ENCODE data around the gene IRF1.

The IRF1 gene

DNA sequence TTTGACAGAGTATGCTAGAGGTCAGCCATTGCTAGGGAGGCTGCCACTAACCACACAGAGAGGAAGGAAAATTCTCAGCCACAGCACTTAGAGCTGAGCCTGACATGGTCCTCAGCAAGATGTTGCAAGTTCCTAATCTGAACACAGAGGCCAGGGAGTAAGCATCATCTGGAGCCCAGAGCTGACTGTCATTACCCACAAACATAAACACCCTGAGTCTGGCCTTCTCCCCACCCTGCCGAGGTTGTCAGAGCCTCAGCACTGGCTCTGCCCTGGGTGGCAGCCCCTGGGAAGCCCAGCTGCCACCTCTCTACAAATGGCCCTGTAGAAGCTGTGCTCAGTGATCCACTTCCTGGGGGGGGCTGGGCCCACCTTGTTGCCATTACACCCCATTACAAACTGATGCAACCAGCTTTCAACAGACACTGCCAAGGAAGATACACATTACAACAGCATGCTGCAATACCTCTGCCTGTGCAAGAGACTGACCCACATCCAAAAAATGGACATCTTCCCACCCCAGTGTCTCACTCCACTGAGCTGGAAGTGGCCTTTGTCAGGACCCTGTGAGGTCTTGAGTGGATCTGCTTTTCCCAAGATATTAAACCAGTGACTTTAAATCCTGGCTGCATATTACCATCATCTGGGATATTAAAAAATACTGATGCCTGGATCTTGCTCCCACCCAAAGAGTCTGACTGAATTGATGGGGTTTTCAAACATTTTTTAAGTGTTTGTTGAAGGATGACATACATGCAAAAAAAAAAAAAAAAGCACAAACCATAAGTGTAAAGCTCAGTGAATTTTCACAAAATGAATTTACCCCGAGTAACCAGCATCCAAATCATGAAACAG is 33.0 kb downstream of the IRF1 start:
- in situ Hi-C loops (cut with HindIII; ENCODE audit: low sequenced_read_pairs), result no loop called here
- DNase-seq (ENCODE audit: low read depth), result no peak
- no peak overlapping the region for H3K4me3 ChIP-seq (ENCODE audit: low read depth, low read length)
- TF ChIP-seq, protein P1, sequence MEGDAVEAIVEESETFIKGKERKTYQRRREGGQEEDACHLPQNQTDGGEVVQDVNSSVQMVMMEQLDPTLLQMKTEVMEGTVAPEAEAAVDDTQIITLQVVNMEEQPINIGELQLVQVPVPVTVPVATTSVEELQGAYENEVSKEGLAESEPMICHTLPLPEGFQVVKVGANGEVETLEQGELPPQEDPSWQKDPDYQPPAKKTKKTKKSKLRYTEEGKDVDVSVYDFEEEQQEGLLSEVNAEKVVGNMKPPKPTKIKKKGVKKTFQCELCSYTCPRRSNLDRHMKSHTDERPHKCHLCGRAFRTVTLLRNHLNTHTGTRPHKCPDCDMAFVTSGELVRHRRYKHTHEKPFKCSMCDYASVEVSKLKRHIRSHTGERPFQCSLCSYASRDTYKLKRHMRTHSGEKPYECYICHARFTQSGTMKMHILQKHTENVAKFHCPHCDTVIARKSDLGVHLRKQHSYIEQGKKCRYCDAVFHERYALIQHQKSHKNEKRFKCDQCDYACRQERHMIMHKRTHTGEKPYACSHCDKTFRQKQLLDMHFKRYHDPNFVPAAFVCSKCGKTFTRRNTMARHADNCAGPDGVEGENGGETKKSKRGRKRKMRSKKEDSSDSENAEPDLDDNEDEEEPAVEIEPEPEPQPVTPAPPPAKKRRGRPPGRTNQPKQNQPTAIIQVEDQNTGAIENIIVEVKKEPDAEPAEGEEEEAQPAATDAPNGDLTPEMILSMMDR (IDR thresholded peaks at IDR 0.05; ENCODE audit: low read depth, low read length, missing control alignments), result no peak

DNA sequence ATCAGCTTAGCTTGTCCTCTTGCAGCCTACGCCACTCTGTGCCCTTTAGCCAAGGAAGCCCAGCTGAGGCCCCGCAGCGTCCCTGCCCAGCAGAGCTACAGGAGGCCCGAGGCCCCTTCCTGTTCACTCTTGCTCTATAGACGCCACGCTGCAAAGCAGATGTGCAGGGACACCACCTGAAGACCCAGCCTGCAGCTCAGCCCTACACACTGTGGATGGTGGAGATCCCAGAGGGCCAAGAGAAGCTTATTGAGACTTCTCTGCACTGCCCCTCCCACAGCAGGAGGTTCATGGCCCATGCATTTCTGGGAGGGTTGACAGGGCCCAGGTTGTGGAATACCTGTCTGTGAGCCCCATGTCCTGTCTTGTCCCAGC is 33.6 kb downstream of the IRF1 start:
- no peak overlapping the region for H3K4me3 ChIP-seq (ENCODE audit: low read depth, low read length)
- in situ Hi-C loops (cut with HindIII; ENCODE audit: low sequenced_read_pairs), result no loop called here
- TF ChIP-seq, protein P1 (IDR thresholded peaks at IDR 0.05; ENCODE audit: low read depth, low read length, missing control alignments), result no peak
- DNase-seq (ENCODE audit: low read depth), result no peak

DNA sequence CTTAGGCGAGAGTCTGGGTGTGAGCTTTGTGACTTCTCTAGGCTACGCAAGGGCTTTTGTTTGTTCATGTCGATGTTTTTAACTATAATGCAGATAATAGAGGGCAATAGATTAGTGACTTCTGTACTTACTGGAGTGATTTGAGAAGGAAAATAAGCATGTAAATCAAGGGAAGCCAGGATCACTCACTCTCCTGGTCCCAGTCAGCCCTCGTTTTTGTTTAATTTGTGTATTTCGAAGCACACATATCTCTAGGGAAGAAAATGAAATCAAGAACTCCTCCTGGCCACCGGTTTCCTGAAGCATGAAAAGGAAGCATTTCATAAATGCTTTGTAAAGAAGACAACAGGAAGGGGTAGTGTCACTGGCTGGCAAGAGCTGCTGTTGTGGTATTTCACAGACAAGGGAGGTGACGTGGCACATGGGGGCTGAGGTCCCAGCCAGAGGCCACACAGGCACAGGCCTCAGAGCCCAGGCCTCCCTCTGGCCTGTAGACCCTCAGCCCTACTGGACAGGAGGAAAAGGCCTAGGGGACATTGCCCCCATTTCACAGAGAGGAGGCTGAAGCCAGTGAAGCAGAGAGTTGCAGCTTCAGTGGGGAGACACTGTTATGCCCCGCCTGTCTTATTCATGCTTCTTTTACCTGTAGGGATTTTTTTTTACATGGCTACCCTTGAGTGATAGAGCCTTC is 34.1 kb downstream of the IRF1 start:
- no peak for DNase-seq (ENCODE audit: low read depth)
- TF ChIP-seq, protein P1 (IDR thresholded peaks at IDR 0.05; ENCODE audit: low read depth, low read length, missing control alignments), result no peak
- H3K4me3 ChIP-seq (ENCODE audit: low read depth, low read length), result no peak overlapping the region
- in situ Hi-C loops (cut with HindIII; ENCODE audit: low sequenced_read_pairs), result no loop called here

DNA sequence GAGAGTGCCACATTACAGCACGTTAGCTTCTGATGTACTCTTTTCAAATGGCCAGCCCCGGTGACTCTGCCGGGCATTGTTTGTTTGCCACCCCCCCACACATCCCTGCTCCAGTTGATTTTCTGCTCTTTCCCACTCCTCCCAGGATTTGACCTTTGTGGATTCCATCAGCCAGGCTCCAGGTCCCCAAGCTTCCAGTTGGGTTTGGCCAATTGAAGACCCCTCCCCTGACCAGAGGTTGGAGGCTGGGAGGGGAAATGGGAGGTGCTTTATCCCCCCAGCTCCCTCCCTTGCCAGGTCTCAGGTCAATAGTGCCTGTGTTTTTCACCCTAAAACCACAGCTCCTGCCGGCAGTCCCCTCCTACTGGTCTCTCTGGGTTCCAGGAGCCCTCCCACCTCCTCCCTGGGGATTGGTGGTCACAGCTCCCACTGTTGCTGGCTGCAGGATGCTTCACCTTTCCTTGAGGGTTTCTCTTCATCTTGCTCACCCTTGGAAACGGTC is 34.9 kb downstream of the IRF1 start:
- in situ Hi-C loops (cut with HindIII; ENCODE audit: low sequenced_read_pairs), result no loop called here
- no peak for DNase-seq (ENCODE audit: low read depth)
- H3K4me3 ChIP-seq (ENCODE audit: low read depth, low read length), result no peak overlapping the region
- TF ChIP-seq, protein P1 (IDR thresholded peaks at IDR 0.05; ENCODE audit: low read depth, low read length, missing control alignments), result no peak

DNA sequence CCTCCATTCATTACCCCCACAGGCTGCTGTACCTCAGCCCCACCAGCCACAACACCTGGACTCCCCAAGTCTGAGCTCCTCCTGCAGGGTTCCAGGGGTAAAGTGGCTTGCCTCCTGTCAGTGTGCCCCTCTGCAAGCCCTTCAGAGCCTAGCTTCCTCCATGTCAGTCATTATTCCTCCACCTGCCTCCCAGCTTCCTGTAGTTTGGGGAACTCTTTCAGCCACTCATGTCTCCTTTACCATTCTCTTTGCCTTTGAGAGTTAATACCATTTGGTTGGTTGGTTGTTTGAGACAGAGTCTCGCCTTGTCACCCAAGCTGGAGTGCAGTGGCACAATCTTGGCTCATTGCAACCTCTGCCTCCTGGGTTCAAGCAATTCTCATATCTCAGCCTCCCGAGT is 36.2 kb downstream of the IRF1 start:
- in situ Hi-C loops (cut with HindIII; ENCODE audit: low sequenced_read_pairs), result no loop called here
- TF ChIP-seq, protein P1 (IDR thresholded peaks at IDR 0.05; ENCODE audit: low read depth, low read length, missing control alignments), result no peak
- no peak overlapping the region for H3K4me3 ChIP-seq (ENCODE audit: low read depth, low read length)
- DNase-seq (ENCODE audit: low read depth), result no peak

DNA sequence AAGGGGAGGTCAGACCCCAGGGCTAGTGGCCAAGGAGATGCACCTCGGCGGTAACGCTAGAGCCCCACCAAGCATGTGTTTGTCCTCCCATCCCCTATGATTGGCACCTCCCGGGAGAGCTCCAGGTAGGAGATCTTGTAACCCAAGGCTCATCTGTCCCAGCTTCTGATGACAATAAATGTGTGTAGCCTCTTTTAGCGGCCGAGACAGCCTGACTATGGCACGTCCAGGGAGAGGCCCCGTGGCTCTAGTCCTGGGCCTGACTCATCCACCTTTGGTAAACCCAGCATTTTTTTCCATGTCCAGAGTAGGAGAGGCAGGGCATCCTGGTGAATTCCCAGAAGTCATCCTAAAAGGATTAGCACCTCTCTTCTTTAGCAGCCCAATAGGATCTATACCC is 39.2 kb downstream of the IRF1 start:
- no peak overlapping the region for H3K4me3 ChIP-seq (ENCODE audit: low read depth, low read length)
- TF ChIP-seq, protein P1 (IDR thresholded peaks at IDR 0.05; ENCODE audit: low read depth, low read length, missing control alignments), result no peak
- in situ Hi-C loops (cut with HindIII; ENCODE audit: low sequenced_read_pairs), result no loop called here
- no peak for DNase-seq (ENCODE audit: low read depth)
